Uterus (tissue), 2 donors: ENCODE data around the gene TTC31.

ENCODE experiments used
- CTCF ChIP-seq, 4 experiments: fragments of 200-600 bp in 2 of 4; fragments of 450-650 bp in 2 of 4; sonication (generic) in 2 of 4; IDR thresholded peaks; one replicate each; pipeline ENCODE4 v1.5.1; 2016 to 2019; ENCODE audit warnings: antibody characterized with exemption in 4 of 4, mild to moderate bottlenecking in 2 of 4, moderate library complexity in 1 of 4
- POLR2A ChIP-seq, 2 donors: fragments of 450-650 bp; IDR thresholded peaks; one replicate each; pipeline ENCODE4 v1.6.1; 2016; ENCODE audit warnings: antibody characterized with exemption in 2 of 2, mild to moderate bottlenecking in 1 of 2, moderate library complexity in 1 of 2

GRCh38 chr2:74505448-74506246 is 22.8 kb downstream of the TTC31 start:
- no peak for TF ChIP-seq POLR2A (IDR thresholded peaks at IDR 0.05)
- TF ChIP-seq CTCF (IDR thresholded peaks at IDR 0.05): no peak
